GM18520 (cell line): Measurements from ENCODE around the gene HBE1.
"Not testable (repeated sequence)": the region's sequence is repeated elsewhere in the genome, so short reads cannot be mapped to it uniquely, and the experiment has no call there.

Experiments used
- ATAC-seq: cut with Tn5 transposase; IDR thresholded peaks from one replicate; pipeline ENCODE4 v1.9.1; 2021; ENCODE audit not compliant: unreplicated experiment

Gene HBE1

GRCh38 chr11:5269715-5270147 is at the start of gene HBE1:
Gene HBE1 (minus strand): TSS chr11:5269945. CDS start chr11:5269890, 55 bp downstream.
- no peak for ATAC-seq

DNA sequence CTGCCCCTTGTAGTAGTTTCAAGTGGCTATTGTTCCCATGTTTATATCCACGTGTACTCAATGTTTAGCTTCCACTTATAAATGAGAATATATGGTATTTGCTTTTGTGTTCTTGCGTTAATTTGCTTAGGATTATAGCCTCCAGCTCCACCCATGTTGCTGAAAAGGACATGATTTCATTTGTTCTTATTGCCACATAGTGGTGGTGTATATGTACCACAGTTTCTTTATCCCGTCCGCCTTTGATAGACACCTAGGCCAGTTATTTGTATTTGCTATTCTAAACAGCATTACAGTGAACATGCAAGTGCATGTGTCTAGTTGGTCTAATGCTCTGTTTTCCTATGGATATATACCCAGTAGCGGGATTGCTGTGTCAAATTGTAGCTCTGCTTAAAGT is 47.5 kb upstream of the HBE1 start:
- no peak for ATAC-seq

GRCh38 chr11:5313326-5314023 is 43.7 kb upstream of the HBE1 start:
- not testable (repeated sequence) for ATAC-seq

DNA sequence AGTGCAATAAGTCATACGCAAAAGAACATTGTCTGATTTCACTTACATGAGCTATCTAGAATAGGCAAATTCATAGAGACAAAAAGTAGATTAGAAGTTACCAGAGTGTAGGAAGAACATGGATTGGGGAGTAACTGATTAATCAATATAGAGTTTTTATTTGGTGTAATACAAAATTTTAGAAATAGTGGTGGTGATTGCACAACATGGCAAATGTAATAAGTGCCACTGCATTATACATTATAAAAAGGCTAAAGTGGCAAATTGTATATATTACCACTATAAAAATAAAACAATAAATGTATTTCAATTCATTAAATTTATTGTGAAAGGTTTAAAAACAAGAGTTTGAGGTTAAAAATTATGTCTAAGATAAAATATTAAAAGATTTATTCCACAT is 40.7 kb upstream of the HBE1 start:
- ATAC-seq, result no peak

DNA sequence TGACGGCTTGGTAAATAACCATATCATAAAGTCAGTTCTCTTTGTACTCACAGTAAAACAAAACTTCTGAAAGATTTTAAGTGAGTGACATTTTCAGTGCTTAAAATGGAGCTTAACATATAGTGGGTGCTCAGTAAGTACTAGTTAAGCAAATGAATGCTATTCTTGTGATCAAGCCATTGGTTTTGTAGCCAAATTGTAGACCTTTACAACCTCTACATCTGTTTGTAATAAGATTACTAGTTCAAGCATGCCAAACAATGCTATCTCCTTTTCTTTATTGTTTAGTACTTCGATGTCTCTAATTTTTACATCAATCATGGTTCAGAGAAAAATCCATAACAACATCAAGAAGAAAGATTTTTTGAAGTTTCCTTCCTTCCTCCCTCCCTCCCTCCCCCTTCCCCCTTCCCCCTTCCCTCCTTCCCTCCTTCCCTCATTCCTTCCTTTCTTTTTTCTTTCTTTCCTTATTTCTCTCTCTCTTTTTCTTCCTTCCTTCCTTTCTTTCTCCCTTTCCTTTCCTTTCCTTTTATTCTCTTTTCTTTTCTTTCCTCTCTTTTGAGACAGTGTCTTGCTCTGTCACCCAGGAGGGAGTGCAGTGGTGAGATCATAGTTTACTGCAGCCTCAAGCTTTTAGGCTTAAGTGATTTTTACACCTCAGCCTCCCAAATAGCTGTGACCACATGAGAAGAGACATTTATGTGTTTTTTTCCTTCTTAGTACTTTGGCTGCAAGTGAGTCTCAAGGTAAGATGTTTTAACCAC is 37.7 kb upstream of the HBE1 start:
- no peak for ATAC-seq

- ATAC-seq, result no peak
Observed at GRCh38 chr11:5304046-5304445, 34.3 kb upstream of the HBE1 start.

DNA sequence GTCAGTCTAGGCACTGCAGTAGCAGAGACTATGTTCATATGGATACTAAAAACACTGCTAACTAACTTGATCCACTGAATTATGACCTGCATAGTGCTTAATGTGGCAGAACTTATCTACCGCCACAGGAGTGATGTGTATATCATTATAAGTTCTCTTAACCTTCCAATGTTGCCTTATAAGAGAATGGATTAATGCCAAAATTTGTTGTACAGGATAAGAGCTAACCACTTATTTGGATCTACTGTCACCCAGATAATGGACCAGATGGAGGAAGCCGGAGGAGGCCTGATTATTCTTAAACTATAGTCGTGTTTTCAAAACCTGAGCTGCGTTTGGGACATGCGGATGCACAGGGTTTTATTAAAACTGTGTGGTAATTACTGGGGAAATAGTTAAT is 33.9 kb upstream of the HBE1 start:
- no peak for ATAC-seq

GRCh38 chr11:5301846-5302245 is 32.1 kb upstream of the HBE1 start, which contains the start of gene OR51B4:
Gene OR51B4 (minus strand): TSS chr11:5301946. CDS start chr11:5301946, 0 bp downstream.
- no peak for ATAC-seq

GRCh38 chr11:5300251-5300650 is 30.5 kb upstream of the HBE1 start:
- ATAC-seq, result no peak

DNA sequence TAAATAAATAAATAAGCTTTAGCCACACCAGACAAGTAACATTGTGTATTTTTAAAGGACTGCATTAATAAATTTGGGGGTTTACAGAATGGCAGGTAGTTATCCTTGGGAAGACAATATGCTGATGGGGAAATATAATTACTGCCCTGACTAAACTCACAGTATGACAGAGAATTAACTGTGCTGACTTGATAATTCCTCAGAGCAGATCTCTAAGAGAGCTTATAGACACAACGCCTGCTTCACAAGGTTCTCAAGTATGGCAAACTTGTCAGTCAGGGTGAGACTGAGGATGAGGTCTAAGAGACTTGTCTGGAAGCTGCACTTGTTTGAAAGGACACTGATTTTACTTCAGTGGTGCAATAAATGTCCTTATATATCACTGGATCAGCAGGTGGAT is 28.7 kb upstream of the HBE1 start:
- no peak for ATAC-seq

GRCh38 chr11:5297721-5298323 is 28.1 kb upstream of the HBE1 start:
- ATAC-seq, result no peak

GRCh38 chr11:5294342-5294995 is 24.7 kb upstream of the HBE1 start:
- ATAC-seq, result not testable (repeated sequence)

DNA sequence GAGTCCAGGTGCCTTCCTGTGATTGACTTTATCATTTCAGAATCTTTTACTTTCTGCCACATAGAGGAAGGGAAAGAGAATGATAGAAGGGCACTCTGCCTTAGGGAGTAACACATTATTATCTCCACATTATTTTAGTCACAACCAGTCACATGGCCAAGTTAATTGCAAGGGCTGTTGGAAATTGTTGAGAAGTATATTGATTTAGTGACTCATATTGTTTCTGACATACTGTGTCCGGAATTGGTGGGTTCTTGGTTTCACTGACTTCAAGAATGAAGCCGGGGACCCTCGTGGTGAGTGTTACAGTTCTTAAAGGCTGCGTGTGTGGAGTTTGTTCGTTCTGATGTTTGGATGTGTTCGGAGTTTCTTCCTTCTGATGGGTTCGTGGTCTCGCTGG is 23.3 kb upstream of the HBE1 start:
- ATAC-seq, result no peak

GRCh38 chr11:5291207-5291838 is 21.6 kb upstream of the HBE1 start:
- ATAC-seq, result peak; percentile 84

DNA sequence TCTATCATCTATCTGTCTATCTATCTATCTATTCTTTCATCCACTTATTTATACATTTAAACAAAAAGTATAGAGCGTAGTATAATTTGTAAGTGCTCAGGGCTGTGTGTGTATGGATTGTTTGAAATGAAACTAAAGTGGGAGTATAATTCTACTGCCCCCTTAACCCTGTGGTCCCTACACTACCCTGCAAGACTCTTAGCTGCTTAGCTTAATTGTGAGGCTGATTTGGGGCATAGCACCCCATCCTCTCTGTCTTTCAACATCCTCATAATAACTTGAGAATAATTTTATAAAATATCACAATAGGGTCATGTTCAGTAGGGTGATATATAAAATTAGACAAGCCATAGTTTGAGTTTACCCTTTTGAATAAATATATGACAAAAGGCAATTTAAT is 20.4 kb upstream of the HBE1 start:
- ATAC-seq, result no peak

- no peak for ATAC-seq
Observed at GRCh38 chr11:5289696-5290095, 20.0 kb upstream of the HBE1 start.

DNA sequence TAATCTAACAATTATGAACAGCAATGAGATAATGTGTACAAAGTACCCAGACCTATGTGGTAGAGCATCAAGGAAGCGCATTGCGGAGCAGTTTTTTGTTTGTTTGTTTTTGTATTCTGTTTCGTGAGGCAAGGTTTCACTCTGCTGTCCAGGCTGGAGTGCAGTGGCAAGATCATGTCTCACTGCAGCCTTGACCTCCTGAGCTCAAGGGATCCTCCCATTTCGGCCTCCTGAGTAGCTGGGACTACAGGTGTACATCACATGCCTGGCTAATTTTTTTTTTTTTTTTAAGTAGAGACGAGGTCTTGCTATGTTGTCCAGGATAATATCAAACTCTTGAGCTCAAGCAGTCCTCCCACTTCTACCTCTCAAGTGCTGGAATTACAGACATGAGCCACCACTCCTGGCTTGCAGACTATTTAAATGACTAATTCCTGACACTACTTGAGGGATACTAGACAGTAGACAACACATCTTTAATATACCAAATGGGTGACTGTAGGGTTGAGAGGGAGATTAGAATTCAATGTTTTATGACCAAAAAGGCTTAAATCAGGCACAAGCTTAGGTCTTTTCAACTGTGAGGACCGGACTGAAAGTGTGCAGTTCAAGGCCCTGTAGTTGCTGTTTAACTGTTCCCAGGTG is 19.3 kb upstream of the HBE1 start:
- no peak for ATAC-seq

GRCh38 chr11:5288108-5288905 is 18.6 kb upstream of the HBE1 start:
- no peak for ATAC-seq

- ATAC-seq, result no peak
Observed at GRCh38 chr11:5286901-5287300, 17.2 kb upstream of the HBE1 start.

DNA sequence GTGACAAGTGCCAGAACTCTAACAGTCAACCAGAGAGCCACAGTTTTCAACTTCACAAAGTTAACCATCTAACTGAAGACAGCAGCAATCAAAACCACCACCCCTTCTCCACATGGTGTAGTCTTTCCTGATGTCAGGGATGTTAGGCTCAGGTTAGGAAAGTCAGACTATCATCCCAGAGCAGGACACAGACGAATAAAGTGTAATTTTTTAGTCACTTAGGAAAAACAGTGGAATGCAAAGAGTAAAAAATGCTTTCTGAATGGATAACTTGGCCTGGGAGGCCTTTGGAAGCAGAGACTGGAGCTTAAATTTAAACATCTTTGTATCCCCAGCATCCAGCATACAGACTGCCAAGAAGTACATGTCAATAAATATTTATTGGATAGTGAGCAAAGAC is 16.6 kb upstream of the HBE1 start:
- ATAC-seq, result no peak
